H54 (cell line): ENCODE measurements around the gene ADH6.
"Not testable (repeated sequence)": the region's sequence is repeated elsewhere in the genome, so short reads cannot be mapped to it uniquely, and the experiment has no call there.

Experiments
- DNase-seq: peaks from one replicate; pipeline ENCODE4 v3.0.0; 2011; ENCODE audit warnings: low spot score, mixed read lengths; ENCODE audit not compliant: insufficient read length
- FAIRE-seq: peaks from 3 replicates; lab custom pipeline; 2011; peaks lifted over from hg19 to GRCh38; lab: Jason Lieb, UNC
- POLR2A ChIP-seq: IDR thresholded peaks from 2 replicates; pipeline ENCODE4 v1.6.1; 2011; ENCODE audit warnings: low read depth, mild to moderate bottlenecking, low read length

Gene ADH6

DNA sequence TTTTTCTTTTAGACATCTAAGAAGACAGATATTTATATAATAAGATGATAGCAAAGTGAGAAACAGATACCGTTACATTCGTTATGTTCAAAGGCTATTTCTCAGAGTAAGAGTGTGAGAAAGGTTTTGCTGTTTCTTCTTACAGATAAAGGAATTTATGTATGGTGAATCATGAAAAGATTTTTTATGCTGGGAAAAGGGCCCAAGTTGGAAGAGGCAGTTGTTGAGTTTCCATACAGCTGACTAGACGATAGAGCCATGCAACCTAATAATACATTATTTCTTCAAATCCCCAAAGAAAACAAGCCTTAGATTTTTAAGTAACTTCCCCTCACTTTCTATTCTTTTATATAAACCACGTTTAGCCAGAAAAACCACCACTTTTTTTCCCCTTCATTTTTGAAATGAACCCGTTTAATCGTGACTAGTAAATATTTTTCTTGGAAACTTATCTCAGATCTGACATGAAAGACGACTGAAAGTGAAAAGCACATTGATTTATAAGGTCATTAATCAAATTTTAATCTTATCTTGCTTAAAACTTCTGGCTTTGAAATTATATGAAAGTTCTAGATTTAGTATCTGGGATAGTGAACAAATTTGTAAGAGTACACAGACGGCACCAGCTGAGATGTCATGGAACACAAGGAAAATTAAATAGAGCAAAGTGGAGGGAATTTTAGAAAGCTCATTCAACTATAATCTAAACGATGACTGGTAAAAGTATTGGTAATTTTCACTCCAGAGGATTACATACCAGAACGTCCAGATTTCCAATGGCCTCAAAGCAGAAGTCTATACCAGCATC is 10.9 kb downstream of the ADH6 start:
- DNase-seq, result no peak
- TF ChIP-seq POLR2A, result no peak
- FAIRE-seq, result no peak

DNA sequence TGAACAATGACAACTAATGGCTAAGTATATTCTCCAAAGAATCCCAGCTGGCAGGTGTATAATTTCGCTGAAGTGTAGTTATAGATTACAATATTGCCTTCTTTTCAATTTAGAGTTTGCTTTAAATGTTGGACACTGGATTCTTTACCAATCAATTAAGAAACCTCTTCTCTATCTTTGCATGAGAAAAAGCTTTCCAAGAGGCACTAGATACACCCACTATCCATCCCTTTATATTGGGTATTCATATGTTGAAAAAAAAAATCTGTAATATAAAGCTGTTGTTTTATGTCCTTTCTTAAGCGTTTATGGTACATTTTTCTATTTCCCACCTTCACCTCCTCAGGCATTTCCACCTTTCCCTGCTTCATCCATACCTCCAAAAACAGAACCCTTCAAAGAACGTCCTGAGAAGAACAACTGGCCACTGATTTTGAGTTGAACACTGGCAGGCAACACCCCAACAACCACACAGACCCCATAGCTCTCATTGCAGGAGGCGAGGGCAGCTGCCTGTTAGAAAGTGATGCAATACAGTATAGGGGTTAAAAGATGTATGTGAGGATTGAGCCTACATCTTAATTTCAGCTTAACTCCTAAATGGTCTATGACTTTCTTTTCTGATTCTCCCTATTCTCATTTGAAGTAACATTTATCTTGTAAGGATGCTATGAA is 11.8 kb downstream of the ADH6 start:
- no peak for FAIRE-seq
- TF ChIP-seq POLR2A, result no peak
- DNase-seq, result no peak

DNA sequence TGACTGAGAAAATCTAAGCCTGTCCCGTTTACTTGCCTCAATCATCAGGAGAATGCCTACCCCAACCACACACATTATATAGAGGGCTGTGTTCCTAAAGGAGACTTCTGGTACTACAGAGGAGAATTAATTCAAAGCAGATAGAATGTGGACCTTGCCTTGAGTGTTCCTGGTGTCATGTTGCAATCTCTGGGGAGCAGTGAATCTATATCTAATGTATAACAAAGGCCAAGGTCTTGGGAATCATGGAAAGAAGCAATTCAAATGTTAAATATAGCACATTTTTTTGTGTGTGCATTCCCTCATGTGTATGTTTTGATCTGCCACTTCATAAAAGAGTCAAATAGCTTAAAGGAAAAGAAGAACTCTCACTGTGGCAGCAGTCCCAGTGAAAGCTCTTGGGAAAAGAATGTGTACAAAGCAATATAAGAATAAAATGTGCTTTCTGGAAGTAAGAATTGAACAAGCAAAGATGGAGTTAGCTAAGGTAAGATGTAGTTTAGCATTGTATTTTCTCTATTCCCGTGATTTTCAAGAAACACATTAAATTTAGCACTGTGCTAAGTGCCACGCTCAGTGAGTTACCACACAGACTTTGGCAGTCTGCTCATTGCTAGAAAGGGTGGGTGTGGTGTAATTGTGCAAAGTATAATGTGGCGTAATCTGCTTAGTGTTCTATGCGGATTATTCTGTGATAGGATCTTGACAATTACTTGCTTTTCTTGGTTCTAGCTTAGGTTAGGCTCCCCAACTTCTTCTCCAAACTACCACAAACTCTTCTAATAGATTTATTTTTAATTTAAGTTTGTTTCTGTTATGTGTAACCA is 13.7 kb downstream of the ADH6 start:
- no peak for DNase-seq

DNA sequence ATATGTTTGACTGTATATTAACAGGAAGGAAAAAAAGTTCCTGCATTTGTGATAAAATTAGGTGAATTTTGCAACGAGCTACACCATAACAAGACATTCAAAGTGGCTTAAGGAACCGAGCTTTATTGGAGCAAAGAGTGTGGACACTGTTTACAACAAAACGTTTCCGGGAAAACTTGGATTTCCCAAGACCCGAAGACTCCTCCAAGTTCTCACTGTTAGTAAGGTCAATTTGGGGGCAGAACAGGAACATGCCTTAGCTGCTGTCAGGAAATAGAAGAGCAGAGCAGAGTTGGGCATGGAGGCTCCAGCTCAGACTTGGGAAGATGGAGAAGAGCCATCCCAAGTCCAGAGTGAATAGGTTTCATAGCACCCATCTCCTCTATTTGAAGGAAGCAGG is 16.5 kb downstream of the ADH6 start:
- FAIRE-seq, result no peak

More for the DNA sequence above, 13.7 kb downstream of the ADH6 start:
- no peak for FAIRE-seq
- no peak for TF ChIP-seq POLR2A

DNA sequence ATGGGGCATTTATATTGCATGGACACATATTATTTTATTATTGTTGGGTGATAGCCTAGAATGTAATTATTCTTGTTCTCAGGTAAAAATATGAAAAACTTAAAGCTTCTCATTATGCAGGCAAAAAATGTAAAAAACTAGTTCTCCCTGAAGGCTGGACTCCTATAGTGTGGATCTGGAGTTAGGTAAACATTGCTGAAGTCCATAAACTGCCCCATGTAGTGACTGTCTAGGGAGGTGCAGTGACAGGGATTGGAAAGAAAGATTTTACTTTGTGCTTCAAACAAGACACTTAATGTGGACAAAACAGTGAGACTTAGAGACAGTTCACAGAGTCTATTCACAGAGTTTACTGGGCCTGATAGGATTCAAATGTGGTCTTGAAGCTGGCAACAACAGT is 17.0 kb downstream of the ADH6 start:
- FAIRE-seq (no peak), DNase-seq (no peak)

More for the DNA sequence above, 16.5 kb downstream of the ADH6 start:
- TF ChIP-seq POLR2A, result no peak
- no peak for DNase-seq

DNA sequence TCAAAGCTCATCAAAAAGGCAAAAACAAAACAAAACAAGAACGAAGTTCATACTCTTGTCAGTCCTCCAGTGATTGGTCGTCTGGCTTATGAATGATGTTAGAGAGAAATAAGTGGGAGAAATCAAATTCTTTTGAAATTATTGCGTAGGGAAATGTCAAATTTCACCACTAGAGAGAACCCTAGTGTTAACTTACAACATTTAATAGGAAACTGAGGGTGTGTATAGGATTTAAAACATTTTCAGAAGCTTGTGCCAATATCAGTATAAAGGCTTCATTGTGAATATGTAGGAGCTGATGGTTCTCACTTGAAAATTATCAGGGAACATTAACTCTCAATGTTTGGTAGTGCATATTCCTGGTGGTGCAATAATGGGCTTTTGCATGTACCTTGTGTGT is 17.4 kb downstream of the ADH6 start:
- FAIRE-seq, result no peak

More for the DNA sequence above, 17.0 kb downstream of the ADH6 start:
- no peak for TF ChIP-seq POLR2A

DNA sequence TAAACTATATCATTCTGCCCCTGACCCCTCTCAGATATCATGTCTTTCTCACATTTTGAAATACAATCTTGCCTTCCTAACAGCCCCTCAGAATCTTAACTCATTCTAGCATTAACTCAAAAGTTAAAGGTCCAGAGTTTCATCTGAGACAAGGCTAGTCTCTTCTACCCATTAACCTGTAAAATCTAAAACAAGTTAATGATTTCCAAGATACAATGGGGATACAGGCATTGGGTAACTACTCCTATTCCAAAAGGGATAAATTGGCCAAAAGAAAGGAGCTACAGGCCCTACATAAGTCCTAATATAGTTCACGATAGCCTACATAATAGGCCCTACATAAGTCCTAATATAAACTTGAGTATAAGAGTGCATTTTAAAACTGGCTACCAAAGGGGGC is 18.9 kb downstream of the ADH6 start:
- no peak for TF ChIP-seq POLR2A
- DNase-seq, result no peak
- no peak for FAIRE-seq

More for the DNA sequence above, 17.4 kb downstream of the ADH6 start:
- DNase-seq, result no peak
- no peak for TF ChIP-seq POLR2A

DNA sequence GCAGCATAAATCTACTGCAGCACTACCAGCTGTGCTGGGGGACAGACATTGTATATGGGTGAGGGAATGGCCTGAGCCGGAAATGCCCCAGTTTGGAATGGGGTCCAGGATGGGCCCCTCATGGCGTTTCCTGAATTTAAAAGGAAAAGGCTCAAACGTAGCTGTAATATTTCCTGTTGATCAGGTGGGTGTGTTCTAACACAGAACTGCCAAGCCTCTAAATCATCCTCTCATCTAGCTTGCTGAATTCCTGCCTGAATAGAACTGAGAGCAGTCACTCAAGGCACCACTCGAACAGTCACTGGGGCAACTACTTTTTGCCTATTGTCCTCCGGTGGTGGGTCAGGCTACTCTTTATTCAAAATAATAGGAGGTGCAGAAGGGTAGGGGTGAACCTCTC is 28.7 kb downstream of the ADH6 start:
- FAIRE-seq, result no peak
- TF ChIP-seq POLR2A, result no peak

DNA sequence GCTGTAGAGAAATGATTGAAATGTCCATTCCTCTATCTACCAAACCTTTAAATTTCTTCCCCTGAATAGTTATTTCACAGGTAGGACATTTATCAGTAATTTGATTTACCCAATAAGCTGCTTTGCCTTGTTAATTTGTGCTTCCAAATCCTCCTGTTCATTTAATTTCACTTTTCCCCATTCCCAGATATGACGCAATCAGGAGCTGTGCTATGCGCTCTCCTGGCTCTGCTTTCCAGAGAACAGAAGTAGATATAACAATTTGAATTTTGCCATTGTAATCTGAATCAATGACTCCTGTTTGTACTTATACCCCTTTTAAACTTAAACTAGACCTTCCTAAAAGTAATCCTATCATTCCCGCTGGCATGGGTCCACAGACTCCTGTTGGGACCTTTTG is 29.1 kb downstream of the ADH6 start:
- not testable (repeated sequence) for DNase-seq, FAIRE-seq

More for the DNA sequence above, 28.7 kb downstream of the ADH6 start:
- DNase-seq, result no peak

DNA sequence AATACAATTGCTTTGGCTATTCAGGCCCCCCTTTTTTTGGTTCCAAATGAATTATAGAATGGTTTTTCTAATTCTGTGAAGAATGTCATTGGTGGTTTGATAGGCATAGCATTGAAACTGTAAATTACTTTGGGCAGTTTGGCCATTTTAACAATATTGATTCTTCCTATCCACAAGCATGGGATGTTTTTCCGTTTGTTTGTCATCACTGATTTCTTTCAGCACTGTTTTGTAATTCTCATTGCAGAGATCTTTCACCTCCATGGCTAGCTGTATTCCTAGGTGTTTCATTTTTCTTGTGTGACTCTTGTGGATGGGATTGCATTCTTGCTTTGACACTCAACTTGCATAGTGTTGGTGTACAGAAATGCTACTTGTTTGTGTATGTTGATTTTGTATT is 33.0 kb downstream of the ADH6 start:
- DNase-seq (no peak), FAIRE-seq (no peak)
- TF ChIP-seq POLR2A, result no peak

DNA sequence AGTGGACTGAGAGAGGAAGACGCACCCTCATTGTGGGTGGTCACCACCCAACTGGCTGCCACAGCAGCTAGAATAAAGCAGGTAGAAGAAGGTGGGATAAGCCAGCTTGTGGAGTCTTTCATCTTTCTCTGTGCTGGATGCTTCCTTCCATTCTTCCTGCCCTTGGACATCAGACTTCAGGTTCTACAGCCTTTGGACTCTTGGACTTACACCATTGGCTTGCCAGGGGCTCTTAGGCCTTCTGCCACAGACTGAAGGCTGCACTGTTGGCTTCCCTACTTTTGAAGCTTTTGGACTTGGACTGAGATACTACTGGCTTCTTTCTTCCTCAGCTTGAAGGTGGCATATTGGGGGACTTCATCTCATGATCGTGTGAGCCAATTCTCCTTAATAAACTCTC is 33.5 kb downstream of the ADH6 start:
- no peak for TF ChIP-seq POLR2A
- DNase-seq, result no peak
- no peak for FAIRE-seq

DNA sequence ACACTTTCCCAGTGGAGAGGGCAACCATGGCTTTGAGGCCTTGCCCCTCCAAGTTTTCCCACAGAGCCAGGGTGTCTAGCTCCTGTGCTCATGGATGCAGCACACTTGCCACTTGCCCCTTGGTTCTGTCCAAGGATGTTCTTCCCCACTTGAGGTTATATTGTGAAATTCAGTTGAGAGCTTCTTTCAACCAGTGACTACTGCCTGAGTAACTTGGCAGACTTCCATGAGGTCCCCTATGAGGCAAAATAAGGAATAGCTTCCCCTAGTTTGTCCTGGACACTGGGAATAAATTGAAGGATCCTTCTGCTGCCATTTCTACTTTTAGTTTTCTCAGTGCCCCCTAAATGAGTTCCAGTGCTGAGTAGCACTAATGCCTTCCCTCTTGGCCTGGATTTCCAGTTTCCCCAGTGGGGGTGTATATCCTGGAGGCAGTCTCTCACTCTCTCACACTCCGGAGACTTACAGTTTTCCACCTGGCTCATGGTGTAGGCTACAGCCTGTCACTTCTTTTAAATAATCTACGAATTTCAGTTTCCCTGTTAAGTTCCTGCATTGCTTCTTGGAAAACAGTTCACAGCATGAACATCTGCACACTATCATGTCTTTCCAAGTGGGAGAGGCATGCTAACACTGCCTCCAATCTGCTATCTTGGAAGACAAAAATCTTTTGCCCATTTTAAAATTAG is 38.5 kb downstream of the ADH6 start:
- FAIRE-seq, result no peak

DNA sequence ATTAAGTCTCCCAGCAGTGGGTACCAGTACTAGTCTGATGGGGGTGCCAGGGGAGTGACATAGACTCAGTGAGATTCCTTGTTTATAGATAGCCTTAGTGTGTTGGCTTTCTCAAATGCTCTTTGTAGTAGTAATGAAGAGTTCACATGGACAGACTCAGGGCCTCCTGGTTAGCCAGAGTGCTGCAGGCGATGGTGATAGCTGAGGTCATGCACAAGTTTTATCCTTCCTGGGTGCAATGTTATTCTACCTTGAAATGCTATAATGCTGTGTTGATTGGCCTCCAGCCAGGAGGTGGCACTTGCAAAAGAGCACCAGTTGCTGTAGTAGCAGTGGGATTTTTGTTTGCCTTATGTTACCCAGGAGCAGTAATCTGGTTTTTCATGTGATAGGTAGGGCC is 39.4 kb downstream of the ADH6 start:
- FAIRE-seq (no peak), DNase-seq (no peak)
- no peak for TF ChIP-seq POLR2A

More for the DNA sequence above, 38.5 kb downstream of the ADH6 start:
- TF ChIP-seq POLR2A, result no peak
- peak; percentile 0 for DNase-seq

DNA sequence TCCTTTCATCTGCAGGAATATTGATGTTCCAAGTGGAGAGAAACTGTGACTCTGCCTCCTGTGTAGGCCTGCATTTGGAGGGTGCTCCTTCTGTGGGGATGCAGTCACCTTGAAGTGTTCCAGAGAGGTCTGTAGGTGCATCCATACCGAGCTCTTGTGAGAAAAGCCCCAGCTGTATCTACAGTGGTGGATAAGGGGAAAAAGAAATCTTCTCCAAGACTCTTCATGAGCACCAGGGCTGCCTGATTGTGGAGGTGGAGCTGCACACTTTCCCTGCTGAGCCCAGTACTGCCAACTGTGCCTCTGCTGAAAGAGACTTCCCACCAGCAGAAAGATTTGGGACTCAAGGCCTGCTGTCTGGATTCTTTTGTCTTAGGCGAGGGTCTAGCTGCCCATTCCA is 39.9 kb downstream of the ADH6 start:
- TF ChIP-seq POLR2A, result no peak
- DNase-seq (no peak), FAIRE-seq (no peak)
